Stimulated activated CD8-positive, alpha-beta memory T cell treated with anti-CD3 and anti-CD28 coated beads, Interleukin-4, amount 100 ng/mL, for 4 hours (primary cell): ENCODE results near the gene ASTN2.

Source experiments
- DNase-seq, 2 donors: peaks; one replicate each; pipeline ENCODE4 v3.0.0-alpha.2; 2020; ENCODE audit warnings: low read depth in 2 of 2, low spot score in 1 of 2

Gene ASTN2

DNA sequence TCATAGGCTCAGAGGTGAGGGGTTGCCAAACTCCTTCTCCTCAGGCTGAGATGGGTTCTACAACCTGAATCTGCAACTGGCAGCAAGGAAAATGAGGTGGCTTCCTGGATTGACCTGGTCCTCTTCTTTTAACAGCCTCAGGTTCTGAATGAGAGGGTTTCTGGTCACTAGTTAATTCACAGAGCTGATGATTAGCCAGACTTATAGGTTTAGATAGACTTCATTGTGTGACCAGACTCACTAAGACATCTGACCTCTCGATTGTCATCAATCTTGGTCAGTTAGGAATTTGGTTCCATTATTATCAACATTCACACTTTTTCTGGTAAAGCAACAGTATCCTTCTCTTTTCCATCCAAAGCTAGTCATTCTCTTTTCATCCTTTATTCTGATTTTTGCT lies 1003.4 kb downstream of the ASTN2 start:
- DNase-seq: no peak

DNA sequence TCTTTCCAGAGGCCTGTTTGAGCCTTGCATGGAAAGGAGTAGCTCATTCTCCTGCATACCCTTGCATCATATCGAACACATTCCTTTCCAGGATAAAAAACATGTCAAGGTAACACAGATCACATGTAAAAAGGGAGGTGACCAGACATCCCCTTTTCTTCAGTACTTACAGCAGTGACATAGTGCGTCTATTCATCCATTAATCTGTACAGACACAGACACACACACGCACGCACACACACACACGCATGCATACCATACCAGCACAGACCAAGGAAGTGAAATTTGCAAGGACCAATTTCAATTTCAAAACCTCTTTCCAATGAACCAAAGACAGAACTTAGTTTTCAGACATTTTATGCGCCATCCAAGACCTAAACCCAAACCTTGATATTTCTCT lies 1005.2 kb downstream of the ASTN2 start:
- no peak for DNase-seq

DNA sequence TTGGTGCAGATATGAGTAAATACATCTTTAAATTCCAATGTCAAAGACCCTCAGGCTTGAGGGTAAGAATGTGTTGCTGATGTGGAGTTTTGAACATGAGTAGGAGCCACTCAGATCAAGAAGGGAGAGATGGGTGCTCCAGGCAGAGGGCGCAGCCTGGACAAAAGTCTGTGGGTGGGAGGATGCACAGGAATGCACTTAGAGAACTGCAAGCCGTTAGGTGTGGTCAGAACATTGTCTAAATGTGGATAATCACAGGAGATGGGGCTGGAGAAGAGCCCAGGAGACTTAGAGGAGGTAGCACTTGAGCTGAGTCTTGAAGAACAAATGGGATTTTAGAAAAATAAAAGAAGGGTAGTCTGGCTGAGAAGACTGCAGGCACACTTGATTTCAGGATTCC lies 1005.7 kb downstream of the ASTN2 start:
- no peak for DNase-seq

DNA sequence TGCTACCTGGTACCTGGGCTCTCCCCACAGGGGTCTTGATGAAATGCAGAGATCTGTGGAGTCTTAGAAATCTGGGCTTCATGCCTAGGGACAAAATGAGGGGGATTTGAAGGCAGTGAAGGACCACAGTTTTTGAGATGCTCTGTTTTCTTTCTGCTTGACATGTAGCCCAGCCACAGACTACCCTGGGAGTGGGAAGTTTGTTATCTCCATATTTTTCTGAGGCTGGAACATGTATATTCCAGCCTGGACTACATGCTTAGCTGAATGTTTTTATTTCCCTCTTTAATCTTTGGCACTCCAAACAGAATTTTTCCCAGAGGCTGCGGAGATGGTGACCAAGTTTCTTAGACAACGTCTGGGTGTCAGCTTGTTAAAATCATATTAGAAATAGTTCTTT lies 1008.4 kb downstream of the ASTN2 start:
- no peak for DNase-seq

DNA sequence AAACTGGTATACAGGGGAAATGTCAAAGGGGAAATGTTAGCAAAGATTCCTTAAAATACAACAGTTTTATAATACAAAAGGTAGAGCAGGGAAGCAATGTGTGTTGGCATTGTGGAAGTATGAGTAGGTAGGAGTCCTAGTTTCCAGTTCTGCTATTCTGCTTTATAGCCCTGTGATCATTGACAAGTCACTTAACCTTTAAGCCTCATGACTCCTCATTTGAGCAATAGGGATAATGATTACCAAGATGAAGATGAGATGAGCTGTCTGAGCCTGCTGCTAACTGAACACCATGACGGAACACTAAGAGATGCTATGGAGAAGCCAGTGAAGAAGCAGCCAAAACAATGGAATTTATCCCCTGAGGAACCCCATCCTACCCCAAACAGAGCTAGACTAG lies 1009.5 kb downstream of the ASTN2 start:
- DNase-seq: no peak

DNA sequence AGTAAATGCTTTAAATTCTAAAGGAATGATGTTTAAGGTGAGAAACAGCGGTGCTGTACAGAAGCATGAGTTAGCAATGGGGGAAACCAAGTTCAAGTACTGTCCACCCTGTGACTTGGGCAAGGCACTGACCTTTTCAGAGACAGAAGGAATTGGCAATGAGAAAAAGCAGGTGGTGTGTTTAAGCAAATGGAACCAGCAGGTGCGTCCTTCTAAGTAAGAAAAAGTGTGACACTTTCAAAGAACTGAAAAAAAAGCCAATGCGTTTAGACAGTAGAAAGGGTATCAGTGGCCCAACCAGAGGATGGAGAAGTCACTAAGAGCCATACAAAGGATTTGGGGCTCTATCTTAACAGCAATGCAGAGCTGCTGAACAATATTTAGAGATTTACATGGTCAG lies 1010.6 kb downstream of the ASTN2 start:
- DNase-seq: no peak

DNA sequence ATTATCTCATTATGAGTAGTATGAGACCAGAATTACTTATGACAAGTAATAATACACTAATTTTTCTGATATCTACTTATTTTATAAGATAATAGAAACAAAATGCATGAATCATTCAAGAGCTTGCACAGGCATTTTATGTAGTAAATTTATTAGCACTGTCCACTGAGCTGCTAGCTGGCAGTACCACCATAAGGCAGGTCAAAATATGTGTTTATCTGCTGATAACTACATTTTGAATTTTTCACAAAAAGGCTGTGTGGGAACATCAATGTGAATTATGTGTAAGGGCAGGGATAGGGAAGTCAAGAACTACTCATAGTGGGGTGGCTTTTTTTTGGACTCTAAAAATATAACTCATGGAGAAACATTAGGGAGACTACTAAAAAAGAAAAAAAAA lies 1011.7 kb downstream of the ASTN2 start:
- no peak for DNase-seq

DNA sequence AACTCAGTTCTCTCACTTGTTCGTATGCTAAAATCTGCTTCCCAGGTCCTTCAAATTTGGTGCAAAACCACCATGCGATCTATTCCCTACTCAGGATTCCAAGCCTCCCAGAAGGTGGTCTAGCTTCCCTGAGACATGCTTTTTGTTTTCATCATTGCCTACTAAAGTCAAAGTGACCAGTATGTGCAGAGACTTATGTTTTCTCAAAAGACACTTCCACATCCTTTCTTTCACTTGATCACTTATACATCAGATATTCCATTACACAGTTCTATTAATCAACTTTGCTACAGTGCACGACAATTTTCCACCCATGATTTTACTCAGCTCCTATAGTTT lies 1019.2 kb downstream of the ASTN2 start:
- no peak for DNase-seq

DNA sequence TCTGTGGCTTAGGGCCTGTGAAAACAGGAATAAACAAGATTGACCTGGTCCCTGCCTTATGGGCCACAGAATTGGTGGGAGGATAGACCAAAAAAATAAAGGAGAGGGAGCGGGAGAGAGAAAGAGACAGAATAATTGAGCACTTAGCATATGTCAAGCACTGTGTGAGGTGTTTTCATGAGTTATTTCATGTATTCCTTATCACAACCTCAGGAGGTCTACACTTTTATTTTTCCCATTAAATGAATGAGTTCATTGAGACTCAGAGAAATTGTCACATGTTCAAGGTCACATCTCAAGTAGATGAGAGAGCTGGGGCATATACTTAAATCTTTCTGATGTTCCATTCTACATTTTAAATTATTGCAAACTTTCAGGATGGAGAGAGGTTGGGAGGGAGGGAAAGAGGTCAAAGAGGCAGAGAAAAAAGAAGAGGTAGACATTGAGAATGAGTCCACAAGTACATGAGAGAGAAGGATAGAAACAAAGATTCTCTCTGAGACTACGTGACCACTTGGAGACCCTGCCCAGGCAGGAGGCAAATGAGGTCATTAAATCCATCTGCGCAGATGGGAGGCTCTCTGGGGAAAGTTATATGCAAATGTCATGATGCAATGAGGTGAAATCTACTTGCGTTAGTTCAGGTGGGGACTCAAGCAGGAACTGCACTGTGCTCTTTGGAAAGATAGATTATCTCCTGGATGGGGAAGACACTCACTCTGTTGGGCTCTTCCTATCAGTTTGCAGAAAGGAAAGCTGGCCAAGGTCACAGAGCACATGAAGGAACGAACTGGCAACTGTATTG lies 1019.8 kb downstream of the ASTN2 start:
- no peak for DNase-seq

DNA sequence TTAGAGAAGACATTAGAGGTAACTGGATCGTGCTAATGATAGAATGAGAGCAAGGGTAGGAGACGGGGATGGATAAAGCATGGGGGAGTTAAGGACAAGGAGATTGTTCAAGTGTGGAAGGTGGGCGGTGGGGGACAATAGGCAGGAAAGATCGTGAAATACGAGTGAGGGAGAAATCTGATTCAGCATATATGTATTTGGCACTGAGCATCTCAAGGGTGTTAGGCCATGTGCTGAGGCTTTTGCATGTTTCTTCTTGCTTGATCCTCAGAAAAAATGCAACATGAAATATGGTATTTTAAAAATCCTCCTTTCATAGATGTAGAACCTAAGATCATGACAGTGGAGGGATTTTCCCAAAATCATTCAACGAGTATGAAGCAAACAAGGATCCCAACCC lies 1020.8 kb downstream of the ASTN2 start:
- DNase-seq: no peak

DNA sequence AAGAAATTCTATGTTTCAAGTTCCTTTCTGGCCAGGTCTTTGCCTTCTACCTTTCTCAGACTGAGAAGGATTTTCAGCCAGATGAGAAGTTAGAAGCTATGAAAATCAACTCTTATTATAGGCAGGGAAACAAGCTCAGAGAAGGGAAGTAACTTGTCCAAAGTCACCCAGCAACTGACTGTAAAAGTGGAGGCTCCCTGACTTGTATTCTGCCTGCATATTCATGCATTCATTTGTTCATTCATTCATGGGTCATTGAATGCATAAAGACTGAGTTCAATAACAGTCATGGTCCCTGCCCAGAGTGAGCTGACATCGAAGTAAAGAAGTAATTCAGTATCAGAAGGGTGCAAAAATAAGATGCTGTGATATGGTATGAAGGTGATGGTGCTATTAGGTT lies 1021.7 kb downstream of the ASTN2 start:
- no peak for DNase-seq

DNA sequence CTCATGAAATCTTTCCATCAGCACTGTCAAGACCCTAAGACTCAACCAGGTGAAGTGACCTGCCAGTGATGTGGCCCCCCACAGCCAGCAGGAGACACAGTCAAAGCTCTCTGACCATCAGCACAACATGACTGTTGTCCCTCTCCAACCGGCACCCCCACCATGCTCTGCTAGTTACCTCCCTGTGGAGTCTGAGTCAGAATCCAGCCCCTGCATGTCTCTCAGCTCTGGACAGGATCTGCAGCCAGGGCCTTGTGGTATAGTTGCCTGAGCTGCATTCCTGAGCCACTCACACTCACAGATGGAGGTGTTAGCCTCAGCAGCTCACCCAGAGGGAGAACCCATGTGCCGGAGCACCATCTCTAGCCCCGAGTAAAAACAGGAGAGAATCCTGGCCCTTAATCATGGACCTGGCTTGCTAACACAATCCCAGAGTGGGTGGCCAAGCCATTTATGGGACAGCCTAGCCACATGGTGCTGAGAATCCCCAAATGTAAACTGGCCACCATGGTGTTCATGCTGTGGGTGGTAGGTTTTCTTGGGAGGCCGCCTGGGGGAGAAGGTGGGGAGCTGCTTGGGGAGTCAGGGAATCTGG lies 1023.5 kb downstream of the ASTN2 start:
- DNase-seq: no peak

DNA sequence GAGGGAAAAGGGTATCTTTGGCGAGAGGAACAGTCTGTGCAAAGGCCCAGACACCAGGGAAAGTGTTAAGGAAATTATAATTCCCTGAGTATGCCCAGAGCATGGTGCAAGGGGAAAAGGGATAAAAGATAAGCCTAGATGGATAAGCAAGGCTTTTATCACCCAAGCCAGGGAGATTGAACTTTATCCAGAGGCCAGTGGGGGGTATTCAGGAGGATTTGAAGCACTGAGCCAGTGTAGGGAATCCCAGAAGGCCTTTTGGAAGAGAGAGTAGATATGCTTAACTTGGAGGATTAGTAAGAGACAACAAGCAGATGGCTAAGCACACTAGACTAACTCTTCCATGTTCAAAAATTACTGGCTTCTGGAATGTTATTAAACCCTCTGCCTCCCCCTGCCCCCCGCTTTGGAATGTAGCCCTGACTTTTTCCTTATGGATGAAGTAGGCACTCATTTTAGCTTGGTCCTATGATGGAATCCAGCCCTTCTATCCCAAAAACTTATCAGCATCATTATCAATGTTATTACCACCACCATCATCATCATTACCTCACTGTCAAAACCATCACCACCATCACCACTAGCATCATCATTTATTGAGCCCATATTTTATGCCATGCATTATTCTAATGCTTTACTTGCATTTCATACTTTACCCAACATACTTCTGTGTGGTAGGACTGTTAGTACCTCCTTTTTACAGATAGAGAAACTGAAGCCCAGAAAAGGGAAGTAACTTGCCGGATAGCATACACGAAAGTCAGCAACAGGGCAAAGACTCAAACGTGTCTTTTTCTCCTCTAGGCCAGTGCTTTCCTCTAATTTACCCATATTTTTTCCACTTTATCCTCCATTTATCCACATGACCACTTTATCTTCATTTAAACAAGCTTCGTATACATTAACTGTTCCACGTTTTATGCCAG lies 1024.3 kb downstream of the ASTN2 start:
- no peak for DNase-seq

DNA sequence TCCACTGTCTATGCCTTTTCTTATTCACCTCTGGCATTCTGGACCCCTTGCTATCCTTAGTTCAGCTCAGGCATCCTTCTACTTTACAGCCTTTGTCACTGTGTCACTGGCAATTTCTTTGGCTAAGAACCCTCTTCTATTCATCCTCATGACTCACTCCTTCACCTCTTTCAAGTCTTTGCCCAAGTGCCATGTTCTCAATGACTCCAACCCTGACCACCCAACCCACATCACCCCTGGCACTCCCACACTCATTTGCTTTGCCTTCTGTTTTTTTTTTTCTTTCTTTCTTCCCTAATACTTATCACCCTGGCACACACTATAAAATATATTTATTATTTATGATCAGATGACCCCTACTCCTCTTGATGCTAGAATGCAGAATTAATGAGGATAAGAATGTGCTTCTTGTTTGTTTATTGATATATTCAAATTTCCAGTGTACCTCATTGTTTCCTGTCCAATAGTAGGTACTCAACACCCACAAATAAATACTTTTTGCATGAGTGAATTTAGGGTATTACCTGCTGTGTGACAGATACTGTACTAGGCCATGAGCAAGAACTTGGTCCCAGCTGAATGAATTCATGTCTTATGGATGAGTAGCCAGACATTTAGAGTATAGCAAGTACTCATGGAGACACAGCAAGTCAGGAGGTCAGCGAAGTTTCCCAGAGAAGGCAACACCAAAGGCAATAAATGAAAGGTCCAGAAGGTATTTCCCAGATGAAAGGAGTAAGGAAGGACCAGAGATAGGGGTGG lies 1025.1 kb downstream of the ASTN2 start:
- DNase-seq: no peak

DNA sequence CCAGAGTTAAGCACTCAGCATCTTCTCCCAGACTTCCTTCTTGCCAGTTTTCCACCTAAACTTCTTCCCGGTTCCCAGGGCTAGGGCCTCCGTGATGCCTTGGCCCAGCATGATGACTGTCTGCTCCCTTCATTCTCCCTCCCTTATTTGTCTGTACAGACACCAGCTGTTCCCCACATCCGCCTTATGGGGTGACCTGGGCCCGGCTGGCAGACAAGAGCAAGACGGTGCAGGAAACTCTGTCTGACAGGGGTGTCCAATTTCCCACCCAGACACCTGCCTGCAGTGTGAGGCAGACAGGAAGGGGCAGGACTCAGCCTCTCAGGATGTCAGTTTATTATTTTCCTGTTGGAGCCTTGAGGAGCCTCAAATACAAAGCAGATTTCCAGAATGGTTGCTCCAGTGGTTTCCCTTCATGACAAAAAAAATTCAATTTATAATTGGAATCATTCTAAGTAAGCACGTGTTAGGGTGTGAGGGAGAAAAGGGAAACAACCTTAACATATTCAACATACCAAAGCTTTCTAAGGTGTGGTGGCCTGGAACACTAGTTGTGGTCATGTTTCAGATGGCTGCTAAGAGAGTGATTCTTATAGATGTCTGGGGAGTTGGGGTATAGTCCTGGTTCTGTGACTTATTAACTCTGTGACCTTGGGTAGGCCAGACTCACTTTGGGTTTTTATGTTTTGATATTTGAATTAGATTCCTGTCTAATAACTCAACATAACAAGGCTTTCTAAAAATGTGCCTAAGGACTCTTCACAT lies 1026.7 kb downstream of the ASTN2 start:
- no peak for DNase-seq

DNA sequence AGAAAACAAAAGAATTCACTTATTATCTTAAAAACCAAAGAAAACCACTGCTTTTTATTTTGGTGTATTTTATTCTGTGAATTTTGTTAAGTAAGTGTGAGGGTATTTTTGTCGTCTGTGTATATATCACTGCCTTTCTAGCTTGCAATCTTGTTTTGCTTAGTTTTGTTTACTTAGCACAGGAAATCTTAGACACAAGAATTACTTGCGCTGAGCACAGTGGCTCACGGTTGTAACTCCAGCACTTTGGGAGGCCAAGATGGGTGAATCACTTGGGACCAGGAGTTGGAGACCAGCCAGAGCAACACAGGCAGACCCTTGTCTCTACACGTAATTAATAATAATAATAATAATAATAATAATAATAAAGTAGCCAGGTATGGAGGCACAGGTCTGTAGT lies 1030.9 kb downstream of the ASTN2 start:
- no peak for DNase-seq

DNA sequence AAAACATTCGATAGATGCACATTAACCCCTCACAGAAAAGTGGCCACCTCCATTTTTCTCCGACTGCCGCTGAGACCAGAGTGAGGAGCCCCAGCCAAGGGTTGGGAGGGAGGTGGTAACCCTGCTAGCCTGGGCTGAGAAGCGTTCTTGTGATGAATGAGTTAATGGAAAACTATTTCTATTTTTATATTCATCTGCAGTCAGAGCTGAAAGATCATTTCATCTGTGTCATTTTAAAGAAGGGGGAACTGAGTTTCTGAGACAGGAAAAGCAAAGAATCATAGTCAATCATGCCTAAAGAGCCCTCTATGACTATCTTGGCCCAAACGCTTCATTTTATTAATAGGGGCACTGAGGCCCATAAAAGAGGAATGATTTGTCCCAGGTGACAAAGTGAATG lies 1031.7 kb downstream of the ASTN2 start:
- DNase-seq: no peak

DNA sequence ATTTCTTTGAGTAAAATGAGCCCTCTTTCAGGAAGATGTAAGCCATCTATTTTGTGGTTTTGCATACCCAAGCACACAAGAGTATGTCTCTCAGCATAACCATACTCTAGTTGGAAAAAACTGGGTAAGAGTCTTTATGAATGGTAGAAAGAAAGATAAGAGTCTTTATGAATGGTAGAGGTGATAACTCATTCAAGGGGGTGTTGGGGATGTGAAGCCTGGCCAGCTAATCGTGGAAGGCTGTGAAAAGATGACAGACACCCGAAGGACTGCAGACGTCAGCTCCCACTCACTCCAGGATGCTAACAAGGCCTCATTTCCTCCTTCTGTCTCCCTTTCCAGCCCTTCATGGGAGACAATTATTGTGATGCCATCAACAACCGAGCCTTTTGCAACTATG lies 1032.8 kb downstream of the ASTN2 start:
- DNase-seq: no peak

DNA sequence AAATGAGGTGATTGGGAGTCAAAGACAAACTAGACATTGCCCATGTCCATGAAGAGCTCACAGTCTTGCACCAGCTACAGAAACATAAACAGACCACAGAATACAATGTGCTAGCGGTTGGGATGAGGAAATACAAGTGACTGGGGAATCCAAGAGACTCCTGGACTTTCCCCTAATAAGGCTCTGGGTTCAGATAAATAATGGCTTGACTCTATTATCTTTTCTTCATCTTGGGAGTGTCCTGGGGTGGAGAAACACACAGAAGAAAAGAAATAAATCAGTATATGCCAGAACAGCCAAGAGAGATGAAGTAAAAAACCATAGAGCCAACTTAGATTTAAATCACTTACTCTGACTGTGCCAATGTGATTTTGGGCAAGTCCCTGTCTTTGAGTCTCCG lies 1033.5 kb downstream of the ASTN2 start:
- DNase-seq: no peak

DNA sequence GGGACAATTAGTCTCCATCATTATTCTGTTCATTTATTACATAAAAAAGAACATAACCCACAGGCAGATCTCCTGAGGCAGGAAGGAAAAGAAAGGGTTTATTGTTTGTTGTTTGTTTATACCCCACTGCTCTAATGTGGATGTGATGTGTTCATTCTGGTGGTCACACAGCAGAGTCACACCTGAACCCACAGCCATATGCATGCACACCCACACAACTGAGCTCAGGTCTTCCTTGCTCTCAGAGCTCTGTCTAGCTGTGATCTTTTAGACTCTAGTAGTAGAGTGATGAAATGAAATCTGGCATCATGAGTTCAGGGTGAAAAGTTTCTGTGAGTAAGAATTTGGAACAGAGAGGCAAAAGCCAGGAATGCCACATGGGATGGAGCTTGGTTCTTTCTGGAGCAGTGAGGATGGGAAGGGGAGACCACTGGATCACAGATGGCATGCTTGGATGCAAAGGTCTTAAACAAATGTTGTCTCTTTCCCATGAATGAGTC lies 1034.3 kb downstream of the ASTN2 start:
- no peak for DNase-seq
